Stomach (tissue), 4 donors: ENCODE results near the gene TNNC2.

Experiments used
- CTCF ChIP-seq, 7 experiments: fragments of 450-650 bp in 4 of 7; fragments of 200-600 bp in 3 of 7; sonication (generic) in 3 of 7; IDR thresholded peaks; one replicate each; pipeline ENCODE4 v1.5.1; 2016 to 2019; ENCODE audit warnings: antibody characterized with exemption in 7 of 7, control low read depth in 2 of 7, mild to moderate bottlenecking in 1 of 7
- POLR2A ChIP-seq, 4 donors: fragments of 450-650 bp; IDR thresholded peaks; one replicate each; pipeline ENCODE4 v1.6.1; 2016; ENCODE audit warnings: antibody characterized with exemption in 4 of 4, control low read depth in 2 of 4, mild to moderate bottlenecking in 1 of 4, moderate library complexity in 1 of 4

GRCh38 chr20:45813489-45813888 lies 13.6 kb downstream of the TNNC2 start:
- TF ChIP-seq POLR2A (IDR thresholded peaks at IDR 0.05) (no peak), CTCF (IDR thresholded peaks at IDR 0.05) (no peak)
